T-cell (primary cell): Measurements from ENCODE around the gene SFXN5. TPM values are rescaled to one million over a fixed set of nuclear protein-coding genes. Genes with fewer than 3 reads are reported as not detected.
"Not testable (repeated sequence)": the region's sequence is repeated elsewhere in the genome, so short reads cannot be mapped to it uniquely, and the experiment has no call there.

Experiments
- ATAC-seq, 4 experiments: fragments of 200-7000 bp in 3 of 4; fragments of 150-1000 bp in 1 of 4; cut with Tn5 transposase; replicated peaks in 1 of 4; 1 replicate in 3 of 4; 2 replicates in 1 of 4; pipeline ENCODE4 v1.10.0; 2021; ENCODE audit warnings: moderate library complexity in 3 of 4, mild to moderate bottlenecking in 2 of 4, moderate number of reproducible peaks in 1 of 4
- CTCF ChIA-PET, 2 donors: fragments of 300-600 bp; sonication (Branson Sonifier 250); formaldehyde crosslinking; loops; one replicate each; lab custom pipeline; 2022; ENCODE audit warnings: antibody characterized with exemption in 2 of 2; lab: Charles Lee
- POLR2A ChIA-PET, 2 donors: fragments of 300-600 bp; sonication (Branson Sonifier 250); formaldehyde crosslinking; loops; one replicate each; lab custom pipeline; 2022; ENCODE audit warnings: antibody characterized with exemption in 2 of 2; lab: Charles Lee
- DNase-seq, 35 experiments: peaks; one replicate each; pipeline versions ENCODE4 v3.0.0 to v3.0.0-alpha.2; 2013 to 2023
- H3K27ac ChIP-seq: one replicate; pipeline ENCODE4 v1.5.1; 2013; ENCODE audit warnings: low read length
- H3K27me3 ChIP-seq, 2 experiments: replicated peaks in 1 of 2; 1 replicate in 1 of 2; 2 replicates in 1 of 2; pipeline versions ENCODE4 v1.6.1 to v1.7.0; 2013; ENCODE audit warnings: low read length in 1 of 2, mixed read lengths in 1 of 2; ENCODE audit not compliant: control insufficient read depth in 2 of 2, insufficient read depth in 2 of 2; ENCODE audit errors: extremely low read depth in 1 of 2
- H3K36me3 ChIP-seq, 2 donors: 1 replicate in 1 of 2; 2 replicates in 1 of 2; pipeline versions ENCODE4 v1.6.1 to v1.7.0; 2013; ENCODE audit warnings: low read length in 1 of 2; ENCODE audit not compliant: control insufficient read depth in 2 of 2, insufficient read depth in 1 of 2; ENCODE audit errors: extremely low read depth in 1 of 2
- H3K4me1 ChIP-seq, 2 experiments: 1 replicate in 1 of 2; 2 replicates in 1 of 2; pipeline versions ENCODE4 v1.6.1 to v1.7.0; 2013; ENCODE audit warnings: low read length in 2 of 2, mixed read lengths in 1 of 2; ENCODE audit not compliant: insufficient read depth in 2 of 2, control insufficient read depth in 1 of 2; ENCODE audit errors: extremely low read depth in 1 of 2
- H3K4me3 ChIP-seq, 2 donors: 1 replicate in 1 of 2; 2 replicates in 1 of 2; pipeline versions ENCODE4 v1.5.1 to v1.7.0; 2013; ENCODE audit warnings: mild to moderate bottlenecking in 2 of 2, low read length in 1 of 2, moderate library complexity in 1 of 2; ENCODE audit not compliant: control insufficient read depth in 1 of 2; ENCODE audit errors: extremely low read depth in 1 of 2
- H3K9me3 ChIP-seq: 2 replicates; pipeline ENCODE4 v1.7.0; 2013
- H3K27ac Mint-ChIP-seq, 2 donors: one replicate each; pipeline ENCODE4 v1.8.0; 2020 to 2021; ENCODE audit warnings: mild to moderate bottlenecking in 2 of 2, mixed read lengths in 2 of 2
- H3K27me3 Mint-ChIP-seq, 2 donors: one replicate each; pipeline ENCODE4 v1.8.0; 2021 to 2022; ENCODE audit warnings: mixed read lengths in 2 of 2
- H3K36me3 Mint-ChIP-seq: one replicate; pipeline ENCODE4 v1.8.0; 2021; ENCODE audit warnings: mixed read lengths
- H3K4me1 Mint-ChIP-seq, 3 donors: one replicate each; pipeline ENCODE4 v1.8.0; 2020 to 2022; ENCODE audit warnings: mixed read lengths in 3 of 3, mild to moderate bottlenecking in 1 of 3
- H3K4me3 Mint-ChIP-seq, 3 donors: one replicate each; pipeline ENCODE4 v1.8.0; 2020 to 2022; ENCODE audit warnings: mild to moderate bottlenecking in 3 of 3, mixed read lengths in 3 of 3, moderate library complexity in 3 of 3
- H3K9me3 Mint-ChIP-seq, 3 donors: one replicate each; pipeline ENCODE4 v1.8.0; 2020 to 2022; ENCODE audit warnings: mixed read lengths in 3 of 3
- WGBS: methylation state at CpG from one replicate; pipeline ENCODE4 v1.1.5; 2013; ENCODE audit warnings: missing lambda C conversion rate; ENCODE audit not compliant: insufficient coverage; 5-methylcytosine and 5-hydroxymethylcytosine counted together
- total RNA-seq, 35 experiments: library from RNA in 6 of 35; stranded (reverse) in 6 of 35; fragments of 120-200 nt in 1 of 35; gene quantifications; one replicate each; pipeline versions ENCODE4 v1.2.1 to v1.2.4 and lab custom pipeline; 2013 to 2026

The SFXN5 gene
- total RNA-seq, 5 donors from 2014 or later (not counting 1 experiment from before 2014, with no cell fraction given): 6.3 to 14.2 (median 9.7) TPM

GRCh38 chr2:72911256-72911655, 160.3 kb downstream of the SFXN5 start:
- H3K4me3 Mint-ChIP-seq: no peak overlapping the region

GRCh38 chr2:72908741-72909140, 162.8 kb downstream of the SFXN5 start:
- Mint-ChIP-seq H3K36me3 (no peaks in the 10 kb centered on the region), H3K4me3 (no peak overlapping the region), H3K4me1 (peaks cover 0 to 4% (median 0%) of the 10 kb centered on the region in 3 donors), H3K27ac (no peak overlapping the region), H3K27me3 (peaks cover 64 to 76% of the 10 kb centered on the region in 2 donors), H3K9me3 (no peaks in the 10 kb centered on the region)
- H3K4me1 ChIP-seq: no peaks in the 10 kb centered on the region
- WGBS: no CpG with 5 or more reads among the region's 3 CpGs
- POLR2A ChIA-PET: no interaction called here
- H3K9me3 ChIP-seq: no peaks in the 10 kb centered on the region
- no peaks in the 10 kb centered on the region for H3K36me3 ChIP-seq
- CTCF ChIA-PET: no interaction called here
- H3K27ac ChIP-seq: no peak overlapping the region
- H3K27me3 ChIP-seq: peaks cover 30 to 35% of the 10 kb centered on the region in 2 experiments
- DNase-seq (no peak), ATAC-seq (no peak)
- H3K4me3 ChIP-seq: no peak overlapping the region

More at GRCh38 chr2:72911256-72911655, 160.3 kb downstream of the SFXN5 start:
- peaks cover 74 to 88% of the 10 kb centered on the region in 2 donors for H3K27me3 Mint-ChIP-seq
- peaks cover 0 to 21% of the 10 kb centered on the region in 2 experiments for H3K4me1 ChIP-seq
- no peak overlapping the region for H3K27ac ChIP-seq
- CTCF ChIA-PET: no interaction called here
- no CpG with 5 or more reads among the region's 1 CpG for WGBS
- H3K27me3 ChIP-seq: peaks cover 32 to 54% of the 10 kb centered on the region in 2 experiments
- H3K9me3 Mint-ChIP-seq: no peaks in the 10 kb centered on the region
- H3K36me3 Mint-ChIP-seq: no peaks in the 10 kb centered on the region
- no peaks in the 10 kb centered on the region for H3K9me3 ChIP-seq
- ATAC-seq: no peak
- POLR2A ChIA-PET: interaction anchor here in 1 of 2 donors (0.6 kb wide), 1 partner anchor 46 kb away, joined by 9 read pairs; no protein-coding TSS in a partner anchor
- H3K4me3 ChIP-seq: no peak overlapping the region
- no peak for DNase-seq
- no peaks in the 10 kb centered on the region for H3K36me3 ChIP-seq
- H3K4me1 Mint-ChIP-seq: peaks cover 14 to 23% (median 20%) of the 10 kb centered on the region in 3 donors
- no peak overlapping the region for H3K27ac Mint-ChIP-seq

GRCh38 chr2:72907369-72907768, 164.1 kb downstream of the SFXN5 start:
- ChIA-PET CTCF (interaction anchor here in 1 of 2 donors (0.6 kb wide), 1 partner anchor 14 kb away, joined by 3 read pairs; no protein-coding TSS in a partner anchor), POLR2A (interaction anchor here in 1 of 2 donors (0.7 kb wide), 1 partner anchor 134 kb away, joined by 4 read pairs; no protein-coding TSS in a partner anchor)
- H3K36me3 ChIP-seq, ATAC-seq, H3K4me1 Mint-ChIP-seq, DNase-seq, H3K9me3 ChIP-seq, H3K4me3 ChIP-seq, H3K4me1 ChIP-seq, H3K4me3 Mint-ChIP-seq, H3K9me3 Mint-ChIP-seq, H3K27ac Mint-ChIP-seq, H3K36me3 Mint-ChIP-seq, H3K27ac ChIP-seq: not testable (repeated sequence)
- 60% methylated on average over 1 of the region's 13 CpGs for WGBS
- peaks cover 62 to 74% of the 10 kb centered on the region in 2 donors for H3K27me3 Mint-ChIP-seq
- peaks cover 25 to 32% of the 10 kb centered on the region in 2 experiments for H3K27me3 ChIP-seq

GRCh38 chr2:72901426-72901825, 170.1 kb downstream of the SFXN5 start:
- H3K4me3 ChIP-seq: no peak overlapping the region
- no peaks in the 10 kb centered on the region for H3K9me3 ChIP-seq
- no peaks in the 10 kb centered on the region for H3K4me1 ChIP-seq
- no peaks in the 10 kb centered on the region for H3K4me1 Mint-ChIP-seq
- no peak for DNase-seq
- H3K27me3 ChIP-seq: peaks cover 3 to 38% of the 10 kb centered on the region in 2 experiments
- ChIA-PET CTCF (no interaction called here), POLR2A (no interaction called here)
- 86% methylated on average over 1 of the region's 3 CpGs for WGBS
- no peaks in the 10 kb centered on the region for H3K9me3 Mint-ChIP-seq
- H3K36me3 Mint-ChIP-seq: no peaks in the 10 kb centered on the region
- no peaks in the 10 kb centered on the region for H3K36me3 ChIP-seq
- no peak overlapping the region for H3K27ac Mint-ChIP-seq
- no peak overlapping the region for H3K27ac ChIP-seq
- H3K4me3 Mint-ChIP-seq: no peak overlapping the region
- peaks cover 47 to 48% of the 10 kb centered on the region in 2 donors for H3K27me3 Mint-ChIP-seq
- no peak for ATAC-seq

- no peak for ATAC-seq
- H3K27ac Mint-ChIP-seq: no peak overlapping the region
- Histone ChIP-seq H3K4me3 (no peak overlapping the region), H3K36me3 (no peaks in the 10 kb centered on the region), H3K9me3 (no peaks in the 10 kb centered on the region), H3K4me1 (no peaks in the 10 kb centered on the region), H3K27ac (no peak overlapping the region), H3K27me3 (peaks cover 5 to 47% of the 10 kb centered on the region in 2 experiments)
- peaks cover 2 to 6% (median 3%) of the 10 kb centered on the region in 3 donors for H3K4me1 Mint-ChIP-seq
- ChIA-PET POLR2A (no interaction called here), CTCF (interaction anchor here in 1 of 2 donors (0.7 kb wide), 1 partner anchor 12 kb away, joined by 5 read pairs; no protein-coding TSS in a partner anchor)
- no peaks in the 10 kb centered on the region for H3K36me3 Mint-ChIP-seq
- no peaks in the 10 kb centered on the region for H3K9me3 Mint-ChIP-seq
- 71% methylated on average over 3 of the region's 5 CpGs for WGBS
- H3K4me3 Mint-ChIP-seq: no peak overlapping the region
- H3K27me3 Mint-ChIP-seq: peaks cover 44 to 48% of the 10 kb centered on the region in 2 donors
- DNase-seq: no peak
Observed at GRCh38 chr2:72900191-72900825, 171.2 kb downstream of the SFXN5 start.

GRCh38 chr2:72898585-72898906, 173.0 kb downstream of the SFXN5 start:
- no peak overlapping the region for H3K4me3 Mint-ChIP-seq
- H3K4me3 ChIP-seq: no peak overlapping the region
- no peak overlapping the region for H3K27ac ChIP-seq
- H3K27me3 ChIP-seq: peaks cover 6 to 63% of the 10 kb centered on the region in 2 experiments
- DNase-seq: no peak
- H3K27ac Mint-ChIP-seq: no peak overlapping the region
- no peaks in the 10 kb centered on the region for H3K9me3 ChIP-seq
- ChIA-PET CTCF (no interaction called here), POLR2A (no interaction called here)
- H3K4me1 Mint-ChIP-seq: peaks cover 2 to 8% (median 3%) of the 10 kb centered on the region in 3 donors
- peaks cover 55 to 59% of the 10 kb centered on the region in 2 donors for H3K27me3 Mint-ChIP-seq
- no peaks in the 10 kb centered on the region for H3K9me3 Mint-ChIP-seq
- WGBS: 20% methylated on average over 1 of the region's 2 CpGs
- H3K36me3 ChIP-seq: no peaks in the 10 kb centered on the region
- no peaks in the 10 kb centered on the region for H3K36me3 Mint-ChIP-seq
- no peaks in the 10 kb centered on the region for H3K4me1 ChIP-seq
- ATAC-seq: no peak
